H1 (cell line): ENCODE data around the gene SMYD3.
"Not testable (repeated sequence)": the region's sequence is repeated elsewhere in the genome, so short reads cannot be mapped to it uniquely, and the experiment has no call there.

Source experiments
- EP300 ChIP-seq, 2 experiments: IDR thresholded peaks; 1 replicate in 1 of 2; 2 replicates in 1 of 2; pipeline ENCODE4 v1.6.1; 2011 to 2012; ENCODE audit warnings: low read depth in 2 of 2, low read length in 2 of 2, mild to moderate bottlenecking in 2 of 2, borderline replicate concordance in 1 of 2, inconsistent platforms in 1 of 2, moderate library complexity in 1 of 2
- EZH2 ChIP-seq: fragments of 200-600 bp; sonication (generic); IDR thresholded peaks from 2 replicates; pipeline ENCODE4 v1.7.1; 2012; ENCODE audit warnings: low read depth, mild to moderate bottlenecking, moderate library complexity, low read length, inconsistent platforms; ENCODE audit not compliant: severe bottlenecking
- GTF2F1 ChIP-seq: IDR thresholded peaks from 2 replicates; pipeline ENCODE4 v1.6.1; 2012; ENCODE audit warnings: low read depth, low read length, improper control_type of control experiment, borderline replicate concordance
- KDM1A ChIP-seq: fragments of 200-600, 300-600 bp; sonication (generic); IDR thresholded peaks from 2 replicates; pipeline ENCODE4 v1.7.1; 2016; ENCODE audit warnings: mild to moderate bottlenecking, low read length, borderline replicate concordance
- RAD21 ChIP-seq, 2 experiments: IDR thresholded peaks in 1 of 2; conservative IDR thresholded peaks in 1 of 2; 2 replicates each; pipeline ENCODE4 v1.6.1; 2011; ENCODE audit warnings: low read depth in 2 of 2, low read length in 2 of 2, improper control_type of control experiment in 1 of 2, inconsistent platforms in 1 of 2, mild to moderate bottlenecking in 1 of 2, moderate library complexity in 1 of 2
- RFX5 ChIP-seq: IDR thresholded peaks from 2 replicates; pipeline ENCODE4 v1.6.1; 2011; ENCODE audit warnings: low read depth, low read length, improper control_type of control experiment, borderline replicate concordance
- SP1 ChIP-seq: IDR thresholded peaks from 2 replicates; pipeline ENCODE4 v1.6.1; 2011; ENCODE audit warnings: low read depth, low read length
- SRF ChIP-seq: IDR thresholded peaks from 2 replicates; pipeline ENCODE4 v1.6.1; 2011; ENCODE audit warnings: mild to moderate bottlenecking, low read depth, low read length, moderate library complexity
- TAF1 ChIP-seq: IDR thresholded peaks from 2 replicates; pipeline ENCODE4 v1.6.1; 2011; ENCODE audit warnings: mild to moderate bottlenecking, low read depth, low read length
- TCF12 ChIP-seq: IDR thresholded peaks from 2 replicates; pipeline ENCODE4 v1.6.1; 2011; ENCODE audit warnings: low read depth, mild to moderate bottlenecking, low read length
- TF ChIP-seq, protein P1 (sequence below), 3 experiments: IDR thresholded peaks; 1 replicate in 2 of 3; 2 replicates in 1 of 3; pipeline versions ENCODE4 v1.5.1 to v1.6.1; 2011; ENCODE audit warnings: low read length in 3 of 3, mild to moderate bottlenecking in 3 of 3, inconsistent platforms in 2 of 3, low read depth in 1 of 3, moderate library complexity in 1 of 3; ENCODE audit not compliant: insufficient read depth in 1 of 3; ENCODE audit errors: control extremely low read depth in 1 of 3

DNA sequence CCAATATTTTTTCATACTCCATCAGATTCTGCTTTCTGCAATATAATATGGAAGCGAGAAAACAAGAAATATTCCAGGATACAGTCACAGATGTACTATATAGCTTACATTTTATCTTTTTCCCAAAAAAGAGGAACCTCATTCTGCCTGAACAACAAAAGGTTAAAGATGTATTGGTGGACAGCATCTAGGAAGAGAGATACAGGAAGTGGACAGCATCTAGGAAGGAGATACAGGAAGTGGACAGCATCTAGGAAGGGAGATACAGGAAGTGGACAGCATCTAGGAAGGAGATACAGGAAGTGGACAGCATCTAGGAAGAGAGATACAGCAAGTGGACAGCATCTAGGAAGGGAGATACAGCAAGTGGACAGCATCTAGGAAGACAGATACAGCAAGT, 483.0 kb downstream of the SMYD3 start:
- TF ChIP-seq, protein P1, sequence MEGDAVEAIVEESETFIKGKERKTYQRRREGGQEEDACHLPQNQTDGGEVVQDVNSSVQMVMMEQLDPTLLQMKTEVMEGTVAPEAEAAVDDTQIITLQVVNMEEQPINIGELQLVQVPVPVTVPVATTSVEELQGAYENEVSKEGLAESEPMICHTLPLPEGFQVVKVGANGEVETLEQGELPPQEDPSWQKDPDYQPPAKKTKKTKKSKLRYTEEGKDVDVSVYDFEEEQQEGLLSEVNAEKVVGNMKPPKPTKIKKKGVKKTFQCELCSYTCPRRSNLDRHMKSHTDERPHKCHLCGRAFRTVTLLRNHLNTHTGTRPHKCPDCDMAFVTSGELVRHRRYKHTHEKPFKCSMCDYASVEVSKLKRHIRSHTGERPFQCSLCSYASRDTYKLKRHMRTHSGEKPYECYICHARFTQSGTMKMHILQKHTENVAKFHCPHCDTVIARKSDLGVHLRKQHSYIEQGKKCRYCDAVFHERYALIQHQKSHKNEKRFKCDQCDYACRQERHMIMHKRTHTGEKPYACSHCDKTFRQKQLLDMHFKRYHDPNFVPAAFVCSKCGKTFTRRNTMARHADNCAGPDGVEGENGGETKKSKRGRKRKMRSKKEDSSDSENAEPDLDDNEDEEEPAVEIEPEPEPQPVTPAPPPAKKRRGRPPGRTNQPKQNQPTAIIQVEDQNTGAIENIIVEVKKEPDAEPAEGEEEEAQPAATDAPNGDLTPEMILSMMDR (IDR thresholded peaks at IDR 0.05; ENCODE audit: control extremely low read depth in 1 of 3, insufficient read depth in 1 of 3, low read depth in 1 of 3, low read length in 3 of 3): not testable (repeated sequence)
- TF ChIP-seq RFX5; TCF12; TAF1; RAD21 (IDR thresholded peaks at IDR 0.05 in 1 of 2, conservative IDR thresholded peaks at IDR 0.05 in 1 of 2; ENCODE audit: low read depth in 2 of 2, low read length in 2 of 2); SP1; KDM1A; EZH2; SRF; GTF2F1; EP300 (IDR thresholded peaks at IDR 0.05; ENCODE audit: borderline replicate concordance in 1 of 2, low read depth in 2 of 2, low read length in 2 of 2): not testable (repeated sequence)
